ENCODE measurements around the gene PVALB. TPM values are rescaled to one million over a fixed set of nuclear protein-coding genes. Genes with fewer than 3 reads are reported as not detected.
A peak's percentile ranks its signal among the peaks of the same experiment; 100 is the strongest.

PVALB gene
- total RNA-seq, 3 donors from 2014 or later, result 1.8 TPM; not detected in 2

GRCh38 chr22:36763576-36763975, 53.3 kb downstream of the PVALB start:
- TF ChIP-seq POLR2A (IDR thresholded peaks at IDR 0.05), result no peak
- no peak for TF ChIP-seq POLR2AphosphoS5 (IDR thresholded peaks at IDR 0.05)
- no peak for TF ChIP-seq CTCF (IDR thresholded peaks at IDR 0.05)
- Histone ChIP-seq H3K4me1 (no peaks in the 10 kb centered on the region), H3K27ac (no peak overlapping the region), H3K36me3 (no peaks in the 10 kb centered on the region), H3K27me3 (no peaks in the 10 kb centered on the region), H3K4me3 (no peak overlapping the region), H3K9me3 (no peaks in the 10 kb centered on the region)
- intact Hi-C loops (cut with DNase I; ENCODE audit: low total_unique reads), result no loop called here
- DNase-seq (ENCODE audit: low spot score in 2 of 2), result peak in 1 of 2 donors; percentile 46

- H3K27me3 ChIP-seq, result no peaks in the 10 kb centered on the region
- intact Hi-C loops (cut with DNase I; ENCODE audit: low total_unique reads), result no loop called here
- no peak overlapping the region for H3K4me3 ChIP-seq
- no peaks in the 10 kb centered on the region for H3K9me3 ChIP-seq
- H3K4me1 ChIP-seq, result no peaks in the 10 kb centered on the region
- TF ChIP-seq POLR2A (IDR thresholded peaks at IDR 0.05) (no peak), CTCF (IDR thresholded peaks at IDR 0.05) (no peak), POLR2AphosphoS5 (IDR thresholded peaks at IDR 0.05) (no peak)
- peak in 1 of 2 donors; percentile 50 for DNase-seq (ENCODE audit: low spot score in 2 of 2)
- no peaks in the 10 kb centered on the region for H3K36me3 ChIP-seq
- no peak overlapping the region for H3K27ac ChIP-seq
Observed at GRCh38 chr22:36762687-36763260, 54.1 kb downstream of the PVALB start.

- TF ChIP-seq POLR2A (IDR thresholded peaks at IDR 0.05) (no peak), POLR2AphosphoS5 (IDR thresholded peaks at IDR 0.05) (no peak), CTCF (IDR thresholded peaks at IDR 0.05) (no peak)
- intact Hi-C loops (cut with DNase I; ENCODE audit: low total_unique reads), result no loop called here
Observed at GRCh38 chr22:36761553-36762240, 55.1 kb downstream of the PVALB start.

GRCh38 chr22:36760786-36761185, 56.0 kb downstream of the PVALB start:
- no peaks in the 10 kb centered on the region for H3K9me3 ChIP-seq
- H3K27me3 ChIP-seq, result peaks cover 0 to 6% of the 10 kb centered on the region in 2 donors
- no peaks in the 10 kb centered on the region for H3K36me3 ChIP-seq
- intact Hi-C loops (cut with DNase I; ENCODE audit: low total_unique reads), result no loop called here
- DNase-seq (ENCODE audit: low spot score in 2 of 2), result peak in 1 of 2 donors; percentile 28
- H3K27ac ChIP-seq, result no peak overlapping the region
- no peak overlapping the region for H3K4me3 ChIP-seq
- H3K4me1 ChIP-seq, result no peaks in the 10 kb centered on the region
- TF ChIP-seq CTCF (IDR thresholded peaks at IDR 0.05) (no peak), POLR2AphosphoS5 (IDR thresholded peaks at IDR 0.05) (no peak), POLR2A (IDR thresholded peaks at IDR 0.05) (no peak)

More at GRCh38 chr22:36761553-36762240, 55.1 kb downstream of the PVALB start:
- Histone ChIP-seq H3K9me3 (no peaks in the 10 kb centered on the region), H3K4me1 (no peaks in the 10 kb centered on the region), H3K27me3 (no peaks in the 10 kb centered on the region), H3K4me3 (no peak overlapping the region), H3K36me3 (no peaks in the 10 kb centered on the region), H3K27ac (no peak overlapping the region)
- peak in 1 of 2 donors; percentile 48 for DNase-seq (ENCODE audit: low spot score in 2 of 2)

GRCh38 chr22:36759481-36760159, 57.2 kb downstream of the PVALB start:
- TF ChIP-seq POLR2AphosphoS5 (IDR thresholded peaks at IDR 0.05) (no peak), CTCF (IDR thresholded peaks at IDR 0.05) (no peak), POLR2A (IDR thresholded peaks at IDR 0.05) (no peak)
- Histone ChIP-seq H3K27ac (no peak overlapping the region), H3K9me3 (no peaks in the 10 kb centered on the region), H3K27me3 (peaks cover 0 to 15% of the 10 kb centered on the region in 2 donors), H3K4me1 (no peaks in the 10 kb centered on the region), H3K36me3 (no peaks in the 10 kb centered on the region), H3K4me3 (no peak overlapping the region)
- intact Hi-C loops (cut with DNase I; ENCODE audit: low total_unique reads), result no loop called here
- peak in 1 of 2 donors; percentile 28 for DNase-seq (ENCODE audit: low spot score in 2 of 2)
